ENCODE results near the gene RAP1GDS1. TPM values are rescaled to one million over a fixed set of nuclear protein-coding genes. Genes with fewer than 3 reads are reported as not detected.
"Not testable (repeated sequence)": the region's sequence is repeated elsewhere in the genome, so short reads cannot be mapped to it uniquely, and the experiment has no call there.

Gene RAP1GDS1
- total and polyA plus RNA-seq, 8 donors, result 6.6 to 24.9 (median 20.7) TPM

DNA sequence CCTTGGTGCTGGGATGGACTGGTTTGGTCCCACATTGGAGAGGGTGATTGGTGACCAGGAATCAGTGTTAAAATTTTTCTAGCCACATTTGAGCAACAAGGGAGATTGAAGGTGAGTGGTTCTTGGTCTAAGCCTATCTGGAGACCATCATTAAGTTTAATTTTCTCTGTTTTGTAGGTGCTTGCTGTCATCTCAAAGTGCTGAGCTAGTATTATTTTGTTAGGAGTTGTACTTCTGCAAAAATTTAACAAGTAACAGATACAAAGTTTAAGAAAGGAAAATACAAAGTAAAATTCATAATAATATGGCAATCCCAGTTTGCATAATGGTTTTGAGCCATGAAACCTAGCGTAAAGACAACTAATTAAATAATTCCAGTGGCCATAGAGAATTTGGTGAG lies 66.5 kb downstream of the RAP1GDS1 start:
- TF ChIP-seq, protein P1, sequence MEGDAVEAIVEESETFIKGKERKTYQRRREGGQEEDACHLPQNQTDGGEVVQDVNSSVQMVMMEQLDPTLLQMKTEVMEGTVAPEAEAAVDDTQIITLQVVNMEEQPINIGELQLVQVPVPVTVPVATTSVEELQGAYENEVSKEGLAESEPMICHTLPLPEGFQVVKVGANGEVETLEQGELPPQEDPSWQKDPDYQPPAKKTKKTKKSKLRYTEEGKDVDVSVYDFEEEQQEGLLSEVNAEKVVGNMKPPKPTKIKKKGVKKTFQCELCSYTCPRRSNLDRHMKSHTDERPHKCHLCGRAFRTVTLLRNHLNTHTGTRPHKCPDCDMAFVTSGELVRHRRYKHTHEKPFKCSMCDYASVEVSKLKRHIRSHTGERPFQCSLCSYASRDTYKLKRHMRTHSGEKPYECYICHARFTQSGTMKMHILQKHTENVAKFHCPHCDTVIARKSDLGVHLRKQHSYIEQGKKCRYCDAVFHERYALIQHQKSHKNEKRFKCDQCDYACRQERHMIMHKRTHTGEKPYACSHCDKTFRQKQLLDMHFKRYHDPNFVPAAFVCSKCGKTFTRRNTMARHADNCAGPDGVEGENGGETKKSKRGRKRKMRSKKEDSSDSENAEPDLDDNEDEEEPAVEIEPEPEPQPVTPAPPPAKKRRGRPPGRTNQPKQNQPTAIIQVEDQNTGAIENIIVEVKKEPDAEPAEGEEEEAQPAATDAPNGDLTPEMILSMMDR (IDR thresholded peaks at IDR 0.05), result no peak
- Histone ChIP-seq H3K27ac (no peak overlapping the region), H3K4me3 (no peak overlapping the region), H3K9me3 (no peaks in the 10 kb centered on the region), H3K4me1 (no peaks in the 10 kb centered on the region), H3K36me3 (no peaks in the 10 kb centered on the region), H3K27me3 (no peaks in the 10 kb centered on the region)
- WGBS, 2 donors, result 99 to 100% methylated on average over 1 of the region's 1 CpG
- FAIRE-seq (no peak), DNase-seq (no peak), ATAC-seq (no peak)
- intact Hi-C loops (cut with DNase I), result no loop called here

- 97 to 99% methylated on average over 24 to 31 of the region's 31 CpGs for WGBS, 2 donors
- H3K27ac ChIP-seq; ATAC-seq; intact Hi-C loops (cut with DNase I); H3K9me3 ChIP-seq; H3K4me3 ChIP-seq; FAIRE-seq; H3K36me3 ChIP-seq; H3K4me1 ChIP-seq; H3K27me3 ChIP-seq: not testable (repeated sequence)
- peak in 1 of 6 donors; percentile 51 for DNase-seq
Observed at GRCh38 chr4:98329879-98330640, 68.9 kb downstream of the RAP1GDS1 start.

- no peak for DNase-seq
- H3K36me3 ChIP-seq, result peaks cover 0 to 5% (median 0%) of the 10 kb centered on the region in 3 donors
- ATAC-seq, result no peak
- H3K27ac ChIP-seq, result no peak overlapping the region
- H3K4me3 ChIP-seq, result no peak overlapping the region
- H3K4me1 ChIP-seq, result no peaks in the 10 kb centered on the region
- H3K27me3 ChIP-seq, result no peaks in the 10 kb centered on the region
- 92 to 95% methylated on average over 1 of the region's 1 CpG for WGBS, 2 donors
- intact Hi-C loops (cut with DNase I), result no loop called here
- TF ChIP-seq, protein P1 (IDR thresholded peaks at IDR 0.05), result no peak
- peaks cover 0 to 5% (median 0%) of the 10 kb centered on the region in 4 donors for H3K9me3 ChIP-seq
- no peak for FAIRE-seq
Observed at GRCh38 chr4:98332017-98332416, 70.8 kb downstream of the RAP1GDS1 start.

- Histone ChIP-seq H3K36me3 (peaks cover 0 to 5% (median 0%) of the 10 kb centered on the region in 3 donors), H3K4me1 (no peaks in the 10 kb centered on the region), H3K9me3 (peaks cover 0 to 5% (median 0%) of the 10 kb centered on the region in 4 donors), H3K4me3 (no peak overlapping the region), H3K27ac (no peak overlapping the region), H3K27me3 (no peaks in the 10 kb centered on the region)
- intact Hi-C loops (cut with DNase I), result no loop called here
- TF ChIP-seq, protein P1 (IDR thresholded peaks at IDR 0.05), result no peak
- no peak for DNase-seq
- no peak for ATAC-seq
- no peak for FAIRE-seq
- 94 to 98% methylated on average over 5 of the region's 5 CpGs for WGBS, 2 donors
Observed at GRCh38 chr4:98334461-98334860, 73.3 kb downstream of the RAP1GDS1 start.

DNA sequence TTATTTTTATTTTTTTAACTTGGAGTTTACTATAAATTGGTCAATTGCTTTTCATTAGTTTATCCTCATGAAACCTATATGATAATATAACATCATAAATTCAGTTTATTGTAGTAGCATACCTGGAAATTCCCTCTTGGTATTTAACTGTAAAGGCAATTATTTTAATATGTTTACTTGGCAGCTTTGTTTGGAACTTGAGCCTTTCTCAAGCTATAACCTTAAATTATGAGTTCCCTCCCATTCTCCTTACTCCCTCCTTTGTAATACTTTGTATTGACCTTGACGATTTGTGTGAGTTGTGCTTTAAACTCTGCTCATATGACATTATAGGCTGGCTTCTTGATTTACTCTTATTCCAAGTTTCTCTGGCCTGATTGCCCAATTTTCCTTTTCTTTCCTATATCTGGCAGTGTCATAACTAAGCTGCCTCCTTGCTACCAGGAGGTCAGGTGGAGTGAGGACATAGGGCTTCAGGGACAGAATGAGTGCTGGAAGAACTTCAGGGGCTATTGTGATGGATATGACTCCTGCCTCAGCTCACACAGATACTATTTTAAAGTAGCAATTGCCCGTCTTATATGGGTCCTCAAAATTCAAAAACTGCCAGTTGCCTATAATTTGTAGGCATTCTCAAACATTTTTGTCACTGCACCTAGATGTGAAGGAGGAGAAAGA lies 77.7 kb downstream of the RAP1GDS1 start:
- Histone ChIP-seq H3K36me3 (peaks cover 0 to under 1% (median 0%) of the 10 kb centered on the region in 3 donors), H3K27me3 (no peaks in the 10 kb centered on the region), H3K4me3 (no peak overlapping the region), H3K27ac (no peak overlapping the region), H3K4me1 (no peaks in the 10 kb centered on the region), H3K9me3 (peaks cover 0 to 3% (median 0%) of the 10 kb centered on the region in 4 donors)
- intact Hi-C loops (cut with DNase I), result no loop called here
- no peak for DNase-seq
- FAIRE-seq, result no peak
- TF ChIP-seq, protein P1 (IDR thresholded peaks at IDR 0.05), result no peak
- 92% methylated on average over 2 of the region's 2 CpGs for WGBS, 2 donors
- no peak for ATAC-seq

Data from pancreas (tissue), 10 donors.